Measurements from ENCODE around the gene MKNK1.

MKNK1 gene

DNA sequence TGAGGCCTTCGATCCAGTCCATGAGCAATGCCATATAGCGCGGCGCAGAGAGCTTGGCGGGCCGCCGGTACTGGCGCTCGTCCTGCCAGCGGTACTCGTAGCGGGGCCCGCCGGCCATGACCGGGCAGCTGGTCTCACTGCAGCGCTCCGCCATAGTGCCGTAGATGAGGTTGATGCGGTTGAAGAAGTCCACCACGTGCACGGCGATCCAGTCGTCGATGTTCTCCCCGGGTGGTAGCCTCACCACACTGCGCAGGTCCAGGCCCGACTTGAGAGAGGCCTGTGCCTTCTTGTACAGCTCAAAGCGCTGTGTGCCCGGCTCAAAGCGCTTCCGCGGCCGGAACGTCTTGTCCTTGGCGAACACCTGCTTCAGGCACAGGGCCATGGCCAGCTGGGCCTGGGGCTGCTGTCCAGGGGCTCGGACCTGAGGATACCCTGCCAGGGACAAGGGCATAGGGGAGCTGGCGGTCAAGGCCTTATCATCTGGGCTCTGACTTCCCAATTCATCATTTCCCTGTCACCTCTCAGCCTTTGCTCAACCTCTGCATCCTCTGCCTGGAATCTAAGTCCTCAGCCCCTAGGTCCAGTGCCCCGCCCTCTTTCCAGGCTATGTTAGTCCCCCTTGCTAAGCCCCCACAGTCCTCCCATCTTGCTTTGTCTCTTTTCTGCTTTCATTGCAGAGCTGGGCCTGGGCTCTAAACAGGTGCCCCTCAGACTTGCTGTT lies 9.0 kb upstream of the MKNK1 start:
- Histone ChIP-seq H2AFZ (ENCODE audit: low read depth, low read length, severe bottlenecking) (no peak overlapping the region), H4K20me1 (ENCODE audit: low read depth, low read length) (no peaks in the 10 kb centered on the region), H3K9me2 (replicated peaks; ENCODE audit: insufficient read depth, low read length) (no peaks in the 10 kb centered on the region), H3K36me3 (ENCODE audit: low read length) (no peaks in the 10 kb centered on the region), H3K27ac (ENCODE audit: low read depth, low read length) (no peak overlapping the region), H3F3A (ENCODE audit: insufficient read depth) (no peaks in the 10 kb centered on the region), H3K79me2 (ENCODE audit: insufficient read depth, low read length) (no peaks in the 10 kb centered on the region), H3K9me3 (ENCODE audit: insufficient read depth, low read length) (no peaks in the 10 kb centered on the region), H3K4me2 (ENCODE audit: low read depth, low read length, poor library complexity, severe bottlenecking) (no peak overlapping the region), H3K4me3 (ENCODE audit: insufficient read depth, low read length, poor library complexity, severe bottlenecking) (no peak overlapping the region), H3K9ac (ENCODE audit: low read length) (no peak overlapping the region), H3K27me3 (ENCODE audit: low read length) (no peaks in the 10 kb centered on the region)
- no peak for TF ChIP-seq EZH2phosphoT487 (conservative IDR thresholded peaks at IDR 0.05; ENCODE audit: low read length)
- TF ChIP-seq, protein P1, sequence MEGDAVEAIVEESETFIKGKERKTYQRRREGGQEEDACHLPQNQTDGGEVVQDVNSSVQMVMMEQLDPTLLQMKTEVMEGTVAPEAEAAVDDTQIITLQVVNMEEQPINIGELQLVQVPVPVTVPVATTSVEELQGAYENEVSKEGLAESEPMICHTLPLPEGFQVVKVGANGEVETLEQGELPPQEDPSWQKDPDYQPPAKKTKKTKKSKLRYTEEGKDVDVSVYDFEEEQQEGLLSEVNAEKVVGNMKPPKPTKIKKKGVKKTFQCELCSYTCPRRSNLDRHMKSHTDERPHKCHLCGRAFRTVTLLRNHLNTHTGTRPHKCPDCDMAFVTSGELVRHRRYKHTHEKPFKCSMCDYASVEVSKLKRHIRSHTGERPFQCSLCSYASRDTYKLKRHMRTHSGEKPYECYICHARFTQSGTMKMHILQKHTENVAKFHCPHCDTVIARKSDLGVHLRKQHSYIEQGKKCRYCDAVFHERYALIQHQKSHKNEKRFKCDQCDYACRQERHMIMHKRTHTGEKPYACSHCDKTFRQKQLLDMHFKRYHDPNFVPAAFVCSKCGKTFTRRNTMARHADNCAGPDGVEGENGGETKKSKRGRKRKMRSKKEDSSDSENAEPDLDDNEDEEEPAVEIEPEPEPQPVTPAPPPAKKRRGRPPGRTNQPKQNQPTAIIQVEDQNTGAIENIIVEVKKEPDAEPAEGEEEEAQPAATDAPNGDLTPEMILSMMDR (IDR thresholded peaks at IDR 0.05; ENCODE audit: insufficient read depth, low read length, poor library complexity, severe bottlenecking), result no peak

- no peak overlapping the region for H3K27ac ChIP-seq (ENCODE audit: low read depth, low read length)
- H2AFZ ChIP-seq (ENCODE audit: low read depth, low read length, severe bottlenecking), result no peak overlapping the region
- H3K36me3 ChIP-seq (ENCODE audit: low read length), result no peaks in the 10 kb centered on the region
- H3K4me3 ChIP-seq (ENCODE audit: insufficient read depth, low read length, poor library complexity, severe bottlenecking), result no peak overlapping the region
- no peak overlapping the region for H3K9ac ChIP-seq (ENCODE audit: low read length)
- no peaks in the 10 kb centered on the region for H4K20me1 ChIP-seq (ENCODE audit: low read depth, low read length)
- no peaks in the 10 kb centered on the region for H3K27me3 ChIP-seq (ENCODE audit: low read length)
- no peaks in the 10 kb centered on the region for H3F3A ChIP-seq (ENCODE audit: insufficient read depth)
- H3K79me2 ChIP-seq (ENCODE audit: insufficient read depth, low read length), result no peaks in the 10 kb centered on the region
- no peak overlapping the region for H3K4me2 ChIP-seq (ENCODE audit: low read depth, low read length, poor library complexity, severe bottlenecking)
- no peaks in the 10 kb centered on the region for H3K9me3 ChIP-seq (ENCODE audit: insufficient read depth, low read length)
- H3K9me2 ChIP-seq (replicated peaks; ENCODE audit: insufficient read depth, low read length), result no peaks in the 10 kb centered on the region
- TF ChIP-seq, protein P1 (IDR thresholded peaks at IDR 0.05; ENCODE audit: insufficient read depth, low read length, poor library complexity, severe bottlenecking), result no peak
- TF ChIP-seq EZH2phosphoT487 (conservative IDR thresholded peaks at IDR 0.05; ENCODE audit: low read length), result no peak
Observed at GRCh38 chr1:46611691-46612221, 7.7 kb upstream of the MKNK1 start.

- H3K4me2 ChIP-seq (ENCODE audit: low read depth, low read length, poor library complexity, severe bottlenecking), result no peak overlapping the region
- H3K9me3 ChIP-seq (ENCODE audit: insufficient read depth, low read length), result no peaks in the 10 kb centered on the region
- H3K9ac ChIP-seq (ENCODE audit: low read length), result no peak overlapping the region
- H3K36me3 ChIP-seq (ENCODE audit: low read length), result no peaks in the 10 kb centered on the region
- H3K9me2 ChIP-seq (replicated peaks; ENCODE audit: insufficient read depth, low read length), result no peaks in the 10 kb centered on the region
- no peaks in the 10 kb centered on the region for H3F3A ChIP-seq (ENCODE audit: insufficient read depth)
- no peak overlapping the region for H3K27ac ChIP-seq (ENCODE audit: low read depth, low read length)
- H2AFZ ChIP-seq (ENCODE audit: low read depth, low read length, severe bottlenecking), result no peak overlapping the region
- H3K27me3 ChIP-seq (ENCODE audit: low read length), result no peaks in the 10 kb centered on the region
- no peaks in the 10 kb centered on the region for H3K79me2 ChIP-seq (ENCODE audit: insufficient read depth, low read length)
- TF ChIP-seq, protein P1 (IDR thresholded peaks at IDR 0.05; ENCODE audit: insufficient read depth, low read length, poor library complexity, severe bottlenecking), result no peak
- TF ChIP-seq EZH2phosphoT487 (conservative IDR thresholded peaks at IDR 0.05; ENCODE audit: low read length), result no peak
- no peaks in the 10 kb centered on the region for H4K20me1 ChIP-seq (ENCODE audit: low read depth, low read length)
- H3K4me3 ChIP-seq (ENCODE audit: insufficient read depth, low read length, poor library complexity, severe bottlenecking), result no peak overlapping the region
Observed at GRCh38 chr1:46607345-46608130, 3.5 kb upstream of the MKNK1 start.
